ENCODE measurements around the gene SRSF2.

Gene SRSF2

GRCh38 chr17:76696763-76697701, 40.1 kb downstream of the SRSF2 start:
- Histone ChIP-seq H3K9me3 (no peaks in the 10 kb centered on the region), H3K4me1 (peaks cover 11% of the 10 kb centered on the region), H3K4me3 (no peak overlapping the region), H3K36me3 (replicated peaks) (no peaks in the 10 kb centered on the region), H3K27me3 (ENCODE audit: low read depth) (no peaks in the 10 kb centered on the region)
- no peak for DNase-seq (ENCODE audit: low spot score in 2 of 2)
- in situ Hi-C loops (cut with MboI; ENCODE audit: low sequenced_read_pairs) = no loop called here

- no peaks in the 10 kb centered on the region for H3K36me3 ChIP-seq (replicated peaks)
- peaks cover 8% of the 10 kb centered on the region for H3K4me1 ChIP-seq
- H3K27me3 ChIP-seq (ENCODE audit: low read depth) = no peaks in the 10 kb centered on the region
- in situ Hi-C loops (cut with MboI; ENCODE audit: low sequenced_read_pairs) = no loop called here
- H3K4me3 ChIP-seq = no peak overlapping the region
- H3K9me3 ChIP-seq = no peaks in the 10 kb centered on the region
- DNase-seq (ENCODE audit: low spot score in 2 of 2) = no peak
Observed at GRCh38 chr17:76695059-76695831, 41.9 kb downstream of the SRSF2 start.

DNA sequence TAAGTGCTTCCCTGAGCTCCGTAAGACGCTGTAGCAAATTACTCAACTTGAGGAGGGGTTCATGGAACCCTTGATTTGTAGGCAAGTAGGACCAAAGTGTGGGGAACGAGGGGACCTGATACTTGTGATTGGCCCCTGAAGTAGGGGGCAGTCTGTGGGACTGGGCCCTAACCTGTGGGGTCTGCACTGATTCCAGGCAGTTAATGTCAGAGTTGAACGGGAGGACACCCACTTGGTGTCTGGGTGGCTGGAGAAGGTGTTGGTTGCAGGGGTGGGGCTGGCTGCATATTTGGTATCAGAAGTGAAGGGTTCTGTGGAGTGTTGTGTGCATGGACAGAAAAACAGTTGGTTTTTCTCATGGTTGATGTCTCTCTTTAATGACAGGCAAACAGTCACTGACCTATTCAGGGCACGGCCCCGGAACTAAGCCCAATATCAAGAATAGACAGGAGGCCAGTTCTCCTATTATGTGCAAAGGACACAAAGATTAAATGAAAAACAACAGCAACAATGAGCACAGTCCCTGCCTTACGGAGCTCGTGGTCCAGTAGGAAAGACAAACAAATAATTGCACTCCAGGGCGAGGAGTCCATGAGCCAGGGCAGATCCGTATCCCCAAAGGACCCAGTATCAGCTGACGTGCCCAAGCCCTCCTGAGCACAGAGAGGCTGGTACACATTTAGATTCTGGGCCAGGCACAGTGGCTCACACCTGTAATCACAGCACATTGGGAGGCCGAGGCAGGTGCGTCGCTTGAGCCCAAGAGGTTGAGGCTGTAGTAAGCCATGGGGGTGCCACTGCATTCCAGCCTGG, 45.5 kb downstream of the SRSF2 start:
- H3K9me3 ChIP-seq = no peaks in the 10 kb centered on the region
- H3K4me1 ChIP-seq = no peaks in the 10 kb centered on the region
- no peaks in the 10 kb centered on the region for H3K27me3 ChIP-seq (ENCODE audit: low read depth)
- no peaks in the 10 kb centered on the region for H3K36me3 ChIP-seq (replicated peaks)
- DNase-seq (ENCODE audit: low spot score in 2 of 2) = no peak
- in situ Hi-C loops (cut with MboI; ENCODE audit: low sequenced_read_pairs) = no loop called here
- no peak overlapping the region for H3K4me3 ChIP-seq

- Histone ChIP-seq H3K4me1 (no peaks in the 10 kb centered on the region), H3K4me3 (no peak overlapping the region), H3K9me3 (no peaks in the 10 kb centered on the region), H3K36me3 (replicated peaks) (no peaks in the 10 kb centered on the region), H3K27me3 (ENCODE audit: low read depth) (no peaks in the 10 kb centered on the region)
- in situ Hi-C loops (cut with MboI; ENCODE audit: low sequenced_read_pairs) = no loop called here
- DNase-seq (ENCODE audit: low spot score in 2 of 2) = no peak
Observed at GRCh38 chr17:76690596-76691280, 46.4 kb downstream of the SRSF2 start.

DNA sequence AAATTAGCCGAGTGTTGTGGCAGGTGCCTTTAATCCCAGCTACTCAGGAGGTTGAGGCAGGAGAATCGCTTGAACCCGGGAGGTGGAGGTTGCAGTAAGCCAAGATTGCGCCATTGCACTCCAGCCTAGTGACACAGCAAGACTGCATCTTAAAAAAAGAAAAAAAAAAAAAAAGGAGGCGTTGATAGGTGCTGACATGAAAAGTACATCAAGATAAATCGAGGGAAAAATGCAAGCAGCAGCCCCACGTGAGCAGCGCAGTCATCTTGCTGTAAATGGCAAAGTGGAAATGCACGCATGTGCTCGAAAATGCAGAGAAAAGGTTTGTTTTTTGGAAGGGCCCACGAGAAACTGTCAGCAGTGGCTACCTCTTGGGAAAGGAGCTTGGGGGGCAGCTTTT, 47.3 kb downstream of the SRSF2 start:
- Histone ChIP-seq H3K9me3 (no peaks in the 10 kb centered on the region), H3K4me1 (no peaks in the 10 kb centered on the region), H3K36me3 (replicated peaks) (no peaks in the 10 kb centered on the region), H3K4me3 (no peak overlapping the region), H3K27me3 (ENCODE audit: low read depth) (no peaks in the 10 kb centered on the region)
- in situ Hi-C loops (cut with MboI; ENCODE audit: low sequenced_read_pairs) = no loop called here
- DNase-seq (ENCODE audit: low spot score in 2 of 2) = no peak

DNA sequence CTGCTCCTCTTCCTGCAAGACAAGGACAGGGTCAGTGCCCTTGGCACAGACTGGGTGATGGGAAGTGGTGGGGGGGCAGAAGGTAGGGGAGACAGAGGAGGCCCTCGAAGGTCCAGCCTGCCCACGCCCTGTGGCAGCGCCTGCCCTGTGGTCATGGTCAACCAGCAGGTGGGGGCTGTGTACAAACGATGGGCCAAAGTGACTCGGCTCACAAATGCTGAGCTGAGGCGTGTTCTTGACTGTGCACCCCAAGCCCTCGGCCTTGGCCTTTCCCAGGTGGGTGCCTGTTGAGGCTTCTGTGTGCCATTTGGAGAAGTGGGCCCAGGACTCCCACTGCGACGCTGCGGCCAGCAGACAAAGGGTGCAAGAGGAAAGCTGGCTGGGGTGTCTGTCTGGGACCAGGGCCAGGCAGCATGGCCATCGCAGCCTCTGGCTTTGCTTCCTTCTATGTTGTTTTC, 48.9 kb downstream of the SRSF2 start:
- no peak for DNase-seq (ENCODE audit: low spot score in 2 of 2)
- in situ Hi-C loops (cut with MboI; ENCODE audit: low sequenced_read_pairs) = no loop called here
- no peaks in the 10 kb centered on the region for H3K27me3 ChIP-seq (ENCODE audit: low read depth)
- no peak overlapping the region for H3K4me3 ChIP-seq
- no peaks in the 10 kb centered on the region for H3K9me3 ChIP-seq
- H3K4me1 ChIP-seq = no peaks in the 10 kb centered on the region
- H3K36me3 ChIP-seq (replicated peaks) = 0 out of 2 replicates have a peak, but pooled peaks cover 4% of the 10 kb centered on the region

GRCh38 chr17:76687298-76688164, 49.6 kb downstream of the SRSF2 start:
- H3K9me3 ChIP-seq = no peaks in the 10 kb centered on the region
- H3K4me1 ChIP-seq = no peaks in the 10 kb centered on the region
- 0 out of 2 replicates have a peak, but pooled peaks cover 5% of the 10 kb centered on the region for H3K36me3 ChIP-seq (replicated peaks)
- in situ Hi-C loops (cut with MboI; ENCODE audit: low sequenced_read_pairs) = no loop called here
- no peak overlapping the region for H3K4me3 ChIP-seq
- no peak for DNase-seq (ENCODE audit: low spot score in 2 of 2)
- no peaks in the 10 kb centered on the region for H3K27me3 ChIP-seq (ENCODE audit: low read depth)

- H3K4me1 ChIP-seq = no peaks in the 10 kb centered on the region
- H3K27me3 ChIP-seq (ENCODE audit: low read depth) = no peaks in the 10 kb centered on the region
- no peak for DNase-seq (ENCODE audit: low spot score in 2 of 2)
- 0 out of 2 replicates have a peak, but pooled peaks cover 5% of the 10 kb centered on the region for H3K36me3 ChIP-seq (replicated peaks)
- no peaks in the 10 kb centered on the region for H3K9me3 ChIP-seq
- in situ Hi-C loops (cut with MboI; ENCODE audit: low sequenced_read_pairs) = no loop called here
- no peak overlapping the region for H3K4me3 ChIP-seq
Observed at GRCh38 chr17:76686538-76687297, 50.4 kb downstream of the SRSF2 start.

- Histone ChIP-seq H3K9me3 (no peaks in the 10 kb centered on the region), H3K4me1 (no peaks in the 10 kb centered on the region), H3K4me3 (no peak overlapping the region), H3K36me3 (replicated peaks) (0 out of 2 replicates have a peak, but pooled peaks cover 5% of the 10 kb centered on the region), H3K27me3 (ENCODE audit: low read depth) (no peaks in the 10 kb centered on the region)
- no peak for DNase-seq (ENCODE audit: low spot score in 2 of 2)
- in situ Hi-C loops (cut with MboI; ENCODE audit: low sequenced_read_pairs) = no loop called here
Observed at GRCh38 chr17:76685846-76686245, 51.3 kb downstream of the SRSF2 start.

DNA sequence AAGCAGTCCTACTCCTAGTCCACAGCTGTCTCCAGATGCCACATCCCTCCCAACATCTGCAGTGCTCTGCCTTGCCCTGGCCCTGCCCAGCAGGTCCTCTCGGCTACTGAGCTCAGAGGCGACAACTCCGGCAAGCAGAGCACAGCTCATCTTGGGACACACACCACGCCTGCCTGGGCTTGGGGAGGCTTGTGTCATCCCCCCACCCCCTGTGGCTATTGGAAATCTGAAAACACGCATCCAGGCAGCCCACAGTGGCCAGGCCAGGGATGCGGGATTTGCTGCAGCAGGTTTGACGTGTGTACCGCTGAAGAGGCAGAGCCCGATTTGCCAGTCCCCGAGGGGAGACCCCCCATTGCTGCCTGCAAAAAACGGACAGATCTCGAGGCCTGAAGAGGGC, 51.8 kb downstream of the SRSF2 start:
- H3K27me3 ChIP-seq (ENCODE audit: low read depth) = no peaks in the 10 kb centered on the region
- H3K36me3 ChIP-seq (replicated peaks) = 0 out of 2 replicates have a peak, but pooled peaks cover 5% of the 10 kb centered on the region
- DNase-seq (ENCODE audit: low spot score in 2 of 2) = no peak
- H3K4me1 ChIP-seq = no peaks in the 10 kb centered on the region
- in situ Hi-C loops (cut with MboI; ENCODE audit: low sequenced_read_pairs) = no loop called here
- H3K9me3 ChIP-seq = no peaks in the 10 kb centered on the region
- H3K4me3 ChIP-seq = no peak overlapping the region

DNA sequence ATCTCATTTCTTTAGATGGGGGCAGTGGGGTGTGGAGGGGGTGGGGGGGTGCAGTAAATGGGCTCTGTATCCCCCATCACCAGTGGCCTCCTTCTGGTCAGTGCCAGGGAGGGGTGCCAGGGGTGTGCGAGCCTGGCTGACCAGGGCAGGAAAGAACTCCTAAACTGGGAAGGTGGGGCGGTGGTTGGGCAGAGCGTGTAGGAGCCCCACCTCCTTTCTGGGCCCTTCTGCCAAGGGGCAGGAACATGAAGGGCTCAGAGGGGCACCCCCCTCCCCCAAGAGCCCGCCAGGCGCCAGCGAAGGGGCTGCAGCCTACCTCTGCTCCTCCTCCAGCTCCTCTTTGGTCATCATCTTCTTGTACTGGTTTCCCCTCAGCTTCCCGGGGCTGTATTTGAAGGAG, 52.4 kb downstream of the SRSF2 start:
- in situ Hi-C loops (cut with MboI; ENCODE audit: low sequenced_read_pairs) = no loop called here
- H3K36me3 ChIP-seq (replicated peaks) = 0 out of 2 replicates have a peak, but pooled peaks cover 5% of the 10 kb centered on the region
- H3K4me1 ChIP-seq = no peaks in the 10 kb centered on the region

More for the DNA sequence above, 52.4 kb downstream of the SRSF2 start:
- Histone ChIP-seq H3K9me3 (no peaks in the 10 kb centered on the region), H3K4me3 (no peak overlapping the region), H3K27me3 (ENCODE audit: low read depth) (no peaks in the 10 kb centered on the region)
- no peak for DNase-seq (ENCODE audit: low spot score in 2 of 2)
